ENCODE measurements around the gene NLGN3. TPM values are rescaled to one million over a fixed set of nuclear protein-coding genes. Genes with fewer than 3 reads are reported as not detected.

Gene NLGN3
- total RNA-seq, 1 donor from 2014 or later = 3.1 TPM

GRCh38 chrX:71181558-71181909 lies 36.9 kb downstream of the NLGN3 start:
- TF ChIP-seq, protein P1, sequence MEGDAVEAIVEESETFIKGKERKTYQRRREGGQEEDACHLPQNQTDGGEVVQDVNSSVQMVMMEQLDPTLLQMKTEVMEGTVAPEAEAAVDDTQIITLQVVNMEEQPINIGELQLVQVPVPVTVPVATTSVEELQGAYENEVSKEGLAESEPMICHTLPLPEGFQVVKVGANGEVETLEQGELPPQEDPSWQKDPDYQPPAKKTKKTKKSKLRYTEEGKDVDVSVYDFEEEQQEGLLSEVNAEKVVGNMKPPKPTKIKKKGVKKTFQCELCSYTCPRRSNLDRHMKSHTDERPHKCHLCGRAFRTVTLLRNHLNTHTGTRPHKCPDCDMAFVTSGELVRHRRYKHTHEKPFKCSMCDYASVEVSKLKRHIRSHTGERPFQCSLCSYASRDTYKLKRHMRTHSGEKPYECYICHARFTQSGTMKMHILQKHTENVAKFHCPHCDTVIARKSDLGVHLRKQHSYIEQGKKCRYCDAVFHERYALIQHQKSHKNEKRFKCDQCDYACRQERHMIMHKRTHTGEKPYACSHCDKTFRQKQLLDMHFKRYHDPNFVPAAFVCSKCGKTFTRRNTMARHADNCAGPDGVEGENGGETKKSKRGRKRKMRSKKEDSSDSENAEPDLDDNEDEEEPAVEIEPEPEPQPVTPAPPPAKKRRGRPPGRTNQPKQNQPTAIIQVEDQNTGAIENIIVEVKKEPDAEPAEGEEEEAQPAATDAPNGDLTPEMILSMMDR (IDR thresholded peaks at IDR 0.05; ENCODE audit: partially characterized antibody, unreplicated experiment) = no peak
- Mint-ChIP-seq H3K4me3 (ENCODE audit: unreplicated experiment) (peak overlapping the region; percentile 88), H3K27me3 (ENCODE audit: unreplicated experiment) (no peaks in the 10 kb centered on the region), H3K27ac (ENCODE audit: unreplicated experiment) (peak overlapping the region; percentile 96), H3K4me1 (ENCODE audit: low read depth, unreplicated experiment) (peaks cover 2% of the 10 kb centered on the region), H3K9me3 (ENCODE audit: unreplicated experiment) (peaks cover 1% of the 10 kb centered on the region), H3K36me3 (ENCODE audit: unreplicated experiment) (no peaks in the 10 kb centered on the region)
- DNase-seq = no peak

- H3K27ac Mint-ChIP-seq (ENCODE audit: unreplicated experiment) = peak overlapping the region; percentile 96
- peaks cover 1% of the 10 kb centered on the region for H3K9me3 Mint-ChIP-seq (ENCODE audit: unreplicated experiment)
- TF ChIP-seq, protein P1 (IDR thresholded peaks at IDR 0.05; ENCODE audit: partially characterized antibody, unreplicated experiment) = no peak
- H3K27me3 Mint-ChIP-seq (ENCODE audit: unreplicated experiment) = no peaks in the 10 kb centered on the region
- peak; percentile 76 for DNase-seq
- H3K4me3 Mint-ChIP-seq (ENCODE audit: unreplicated experiment) = peak overlapping the region; percentile 88
- peaks cover 2% of the 10 kb centered on the region for H3K4me1 Mint-ChIP-seq (ENCODE audit: low read depth, unreplicated experiment)
- no peaks in the 10 kb centered on the region for H3K36me3 Mint-ChIP-seq (ENCODE audit: unreplicated experiment)
Observed at GRCh38 chrX:71181910-71182799, 37.5 kb downstream of the NLGN3 start.

DNA sequence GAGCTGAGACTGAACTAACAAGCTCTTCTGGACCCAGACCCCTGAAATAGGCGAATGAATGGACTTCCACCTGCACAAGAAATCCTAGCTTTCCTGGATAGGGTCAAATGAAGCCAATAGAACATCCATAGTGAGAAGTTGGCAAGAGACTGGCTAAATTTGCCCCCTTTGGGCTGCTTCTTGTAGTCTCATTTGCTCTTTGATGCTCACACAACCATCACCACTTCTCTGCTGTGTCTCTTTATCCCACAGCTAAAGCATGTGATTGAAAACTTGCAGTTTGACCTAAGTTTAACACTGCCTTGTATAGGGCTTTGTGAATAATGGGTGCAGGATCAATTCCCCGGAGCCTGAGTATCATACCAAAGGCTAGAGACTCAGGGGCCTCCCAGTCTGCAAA lies 38.2 kb downstream of the NLGN3 start:
- H3K4me1 Mint-ChIP-seq (ENCODE audit: low read depth, unreplicated experiment) = peaks cover 2% of the 10 kb centered on the region
- peaks cover 1% of the 10 kb centered on the region for H3K9me3 Mint-ChIP-seq (ENCODE audit: unreplicated experiment)
- no peaks in the 10 kb centered on the region for H3K36me3 Mint-ChIP-seq (ENCODE audit: unreplicated experiment)
- H3K27me3 Mint-ChIP-seq (ENCODE audit: unreplicated experiment) = no peaks in the 10 kb centered on the region
- DNase-seq = no peak
- peak overlapping the region; percentile 88 for H3K4me3 Mint-ChIP-seq (ENCODE audit: unreplicated experiment)
- H3K27ac Mint-ChIP-seq (ENCODE audit: unreplicated experiment) = peak overlapping the region; percentile 96
- TF ChIP-seq, protein P1 (IDR thresholded peaks at IDR 0.05; ENCODE audit: partially characterized antibody, unreplicated experiment) = no peak

DNA sequence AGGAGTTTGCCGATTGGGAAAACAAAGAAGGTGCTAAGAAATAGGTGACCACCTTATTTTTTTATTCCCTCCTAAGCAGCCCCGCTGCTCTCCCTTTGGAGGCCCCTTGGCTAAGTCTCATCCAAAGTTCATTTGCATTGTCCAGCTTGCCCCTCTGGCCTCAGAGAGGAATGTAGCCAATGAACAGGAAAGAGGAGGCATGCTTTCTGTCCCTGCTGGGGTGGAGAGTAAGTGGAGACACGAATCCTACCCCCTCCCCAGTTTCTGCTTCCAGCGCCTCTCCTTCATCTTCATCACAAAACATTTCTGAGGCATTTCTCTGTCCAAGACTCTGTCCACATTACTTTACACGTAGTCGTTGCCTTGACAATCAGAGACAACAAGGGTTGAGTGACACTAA lies 38.7 kb downstream of the NLGN3 start:
- no peaks in the 10 kb centered on the region for H3K27me3 Mint-ChIP-seq (ENCODE audit: unreplicated experiment)
- H3K4me1 Mint-ChIP-seq (ENCODE audit: low read depth, unreplicated experiment) = peaks cover 2% of the 10 kb centered on the region
- no peak overlapping the region for H3K4me3 Mint-ChIP-seq (ENCODE audit: unreplicated experiment)
- no peaks in the 10 kb centered on the region for H3K36me3 Mint-ChIP-seq (ENCODE audit: unreplicated experiment)
- TF ChIP-seq, protein P1 (IDR thresholded peaks at IDR 0.05; ENCODE audit: partially characterized antibody, unreplicated experiment) = no peak
- H3K27ac Mint-ChIP-seq (ENCODE audit: unreplicated experiment) = no peak overlapping the region
- H3K9me3 Mint-ChIP-seq (ENCODE audit: unreplicated experiment) = no peaks in the 10 kb centered on the region
- no peak for DNase-seq

GRCh38 chrX:71184092-71184491 lies 39.5 kb downstream of the NLGN3 start:
- no peak for DNase-seq
- Mint-ChIP-seq H3K27me3 (ENCODE audit: unreplicated experiment) (no peaks in the 10 kb centered on the region), H3K36me3 (ENCODE audit: unreplicated experiment) (no peaks in the 10 kb centered on the region), H3K4me1 (ENCODE audit: low read depth, unreplicated experiment) (peaks cover 2% of the 10 kb centered on the region), H3K4me3 (ENCODE audit: unreplicated experiment) (no peak overlapping the region), H3K27ac (ENCODE audit: unreplicated experiment) (no peak overlapping the region), H3K9me3 (ENCODE audit: unreplicated experiment) (no peaks in the 10 kb centered on the region)
- TF ChIP-seq, protein P1 (IDR thresholded peaks at IDR 0.05; ENCODE audit: partially characterized antibody, unreplicated experiment) = no peak

All from glutamatergic neuron (in vitro differentiated cells).